BJ (cell line): ENCODE results near the gene YPEL1. TPM values are rescaled to one million over a fixed set of nuclear protein-coding genes. Genes with fewer than 3 reads are reported as not detected.

Source experiments
- CTCF ChIA-PET: fragments of 350-600 bp; formaldehyde crosslinking; extraction: SDS; loops from one replicate; lab custom pipeline; 2021; ENCODE audit warnings: antibody characterized with exemption, inconsistent platforms; lab: Yijun Ruan, JAX
- POLR2A ChIA-PET: fragments of 300-600 bp; sonication (Branson Sonifier 250); formaldehyde crosslinking; extraction: SDS; loops from one replicate; lab custom pipeline; 2021; ENCODE audit warnings: antibody characterized with exemption; lab: Charles Lee
- DNase-seq: peaks from one replicate; pipeline ENCODE4 v3.0.0-alpha.2; 2011; ENCODE audit warnings: low read depth
- H3K27me3 ChIP-seq: 2 replicates; pipeline ENCODE4 v1.6.0; 2011; ENCODE audit warnings: low read length; ENCODE audit not compliant: control insufficient read depth, insufficient read depth
- H3K36me3 ChIP-seq: 2 replicates; pipeline ENCODE4 v1.5.1; 2011; ENCODE audit warnings: low read length; ENCODE audit not compliant: control insufficient read depth, insufficient read depth
- H3K4me3 ChIP-seq: 2 replicates; pipeline ENCODE4 v1.5.1; 2011; ENCODE audit warnings: low read depth, mild to moderate bottlenecking, control low read depth, low read length
- CTCF ChIP-seq: IDR thresholded peaks from 2 replicates; pipeline ENCODE4 v1.5.1; 2011; ENCODE audit warnings: low read depth, mild to moderate bottlenecking, control low read depth, inconsistent platforms, low read length, moderate library complexity; ENCODE audit not compliant: insufficient read depth
- polyA plus RNA-seq: library from polyadenylated mRNA; depleted of rRNA; stranded (reverse); fragments of >200 nt; gene quantifications from 2 replicates; pipeline ENCODE4 v1.2.3, GENCODE V29; 2011

YPEL1 gene
- polyA plus RNA-seq, 1 experiment: 0.69 TPM

GRCh38 chr22:21768435-21768834 is 32.8 kb upstream of the YPEL1 start:
- ChIA-PET CTCF (interaction anchor here (1.2 to 1.7 kb wide), 2 partner anchors 170 to 184 kb away, joined by 4 read pairs; partner anchors contain the start of gene PPM1F), POLR2A (no interaction called here)
- no peak for TF ChIP-seq CTCF
- no peak overlapping the region for H3K4me3 ChIP-seq
- no peak for DNase-seq
- no peaks in the 10 kb centered on the region for H3K27me3 ChIP-seq
- peaks cover 41% of the 10 kb centered on the region for H3K36me3 ChIP-seq

- Histone ChIP-seq H3K36me3 (peaks cover 33% of the 10 kb centered on the region), H3K27me3 (no peaks in the 10 kb centered on the region), H3K4me3 (no peak overlapping the region)
- POLR2A ChIA-PET: no interaction called here
- DNase-seq: no peak
- no peak for TF ChIP-seq CTCF
- CTCF ChIA-PET: interaction anchor here (0.6 to 1.4 kb wide), 3 partner anchors 8 to 171 kb away, joined by 3 to 5 read pairs (median 3); no protein-coding TSS in a partner anchor
Measured at GRCh38 chr22:21766691-21767462, 31.3 kb upstream of the YPEL1 start.

- H3K4me3 ChIP-seq: no peak overlapping the region
- no peaks in the 10 kb centered on the region for H3K27me3 ChIP-seq
- H3K36me3 ChIP-seq: peaks cover 28% of the 10 kb centered on the region
- CTCF ChIA-PET: interaction anchor here (1.3 to 1.4 kb wide), 2 partner anchors 9 to 11 kb away, joined by 3 to 5 read pairs; no protein-coding TSS in a partner anchor
- POLR2A ChIA-PET: no interaction called here
- no peak for DNase-seq
- TF ChIP-seq CTCF: no peak
Measured at GRCh38 chr22:21765909-21766529, 30.4 kb upstream of the YPEL1 start.

GRCh38 chr22:21764038-21764804 is 28.6 kb upstream of the YPEL1 start:
- DNase-seq: no peak
- Histone ChIP-seq H3K36me3 (peaks cover 26% of the 10 kb centered on the region), H3K4me3 (no peak overlapping the region), H3K27me3 (no peaks in the 10 kb centered on the region)
- ChIA-PET POLR2A (no interaction called here), CTCF (interaction anchor here (1.5 kb wide), 1 partner anchor 101 kb away, joined by 3 read pairs; no protein-coding TSS in a partner anchor)
- TF ChIP-seq CTCF: no peak
